Measurements from ENCODE around the gene IRF6. TPM values are rescaled to one million over a fixed set of nuclear protein-coding genes. Genes with fewer than 3 reads are reported as not detected.

IRF6 gene
- total and polyA plus RNA-seq, 8 donors, result 7.7 to 36.8 (median 19.7) TPM

DNA sequence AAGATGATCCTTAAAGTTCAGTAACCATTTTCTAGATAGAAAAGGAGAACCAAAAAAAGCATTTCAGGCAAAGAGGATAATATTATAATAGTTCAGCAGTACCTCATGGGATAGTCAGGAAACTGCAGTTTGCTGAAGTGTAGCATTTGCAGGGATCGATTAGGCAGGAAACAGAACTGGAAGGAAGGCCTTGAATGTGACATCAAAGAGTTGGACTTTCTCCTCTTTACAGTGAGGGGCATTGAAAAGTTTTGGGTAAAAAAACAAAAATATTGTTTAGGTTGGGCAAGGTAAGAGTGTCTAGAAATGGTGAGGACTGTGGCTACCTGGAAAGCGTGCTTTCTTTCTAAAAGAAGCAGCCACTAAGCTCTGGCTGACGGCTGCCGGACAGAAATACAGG is 8.0 kb upstream of the IRF6 start:
- 81 to 83% methylated on average over 4 of the region's 4 CpGs for WGBS, 2 donors
- Histone ChIP-seq H3K4me3 (no peak overlapping the region), H3K27ac (no peak overlapping the region), H3K9me3 (no peaks in the 10 kb centered on the region), H3K27me3 (no peaks in the 10 kb centered on the region), H3K36me3 (no peaks in the 10 kb centered on the region), H3K4me1 (no peaks in the 10 kb centered on the region)
- no peak for ATAC-seq
- intact Hi-C loops (cut with DNase I), result no loop called here
- TF ChIP-seq, protein P1, sequence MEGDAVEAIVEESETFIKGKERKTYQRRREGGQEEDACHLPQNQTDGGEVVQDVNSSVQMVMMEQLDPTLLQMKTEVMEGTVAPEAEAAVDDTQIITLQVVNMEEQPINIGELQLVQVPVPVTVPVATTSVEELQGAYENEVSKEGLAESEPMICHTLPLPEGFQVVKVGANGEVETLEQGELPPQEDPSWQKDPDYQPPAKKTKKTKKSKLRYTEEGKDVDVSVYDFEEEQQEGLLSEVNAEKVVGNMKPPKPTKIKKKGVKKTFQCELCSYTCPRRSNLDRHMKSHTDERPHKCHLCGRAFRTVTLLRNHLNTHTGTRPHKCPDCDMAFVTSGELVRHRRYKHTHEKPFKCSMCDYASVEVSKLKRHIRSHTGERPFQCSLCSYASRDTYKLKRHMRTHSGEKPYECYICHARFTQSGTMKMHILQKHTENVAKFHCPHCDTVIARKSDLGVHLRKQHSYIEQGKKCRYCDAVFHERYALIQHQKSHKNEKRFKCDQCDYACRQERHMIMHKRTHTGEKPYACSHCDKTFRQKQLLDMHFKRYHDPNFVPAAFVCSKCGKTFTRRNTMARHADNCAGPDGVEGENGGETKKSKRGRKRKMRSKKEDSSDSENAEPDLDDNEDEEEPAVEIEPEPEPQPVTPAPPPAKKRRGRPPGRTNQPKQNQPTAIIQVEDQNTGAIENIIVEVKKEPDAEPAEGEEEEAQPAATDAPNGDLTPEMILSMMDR (IDR thresholded peaks at IDR 0.05), result no peak
- DNase-seq, result no peak
- FAIRE-seq, result no peak

DNA sequence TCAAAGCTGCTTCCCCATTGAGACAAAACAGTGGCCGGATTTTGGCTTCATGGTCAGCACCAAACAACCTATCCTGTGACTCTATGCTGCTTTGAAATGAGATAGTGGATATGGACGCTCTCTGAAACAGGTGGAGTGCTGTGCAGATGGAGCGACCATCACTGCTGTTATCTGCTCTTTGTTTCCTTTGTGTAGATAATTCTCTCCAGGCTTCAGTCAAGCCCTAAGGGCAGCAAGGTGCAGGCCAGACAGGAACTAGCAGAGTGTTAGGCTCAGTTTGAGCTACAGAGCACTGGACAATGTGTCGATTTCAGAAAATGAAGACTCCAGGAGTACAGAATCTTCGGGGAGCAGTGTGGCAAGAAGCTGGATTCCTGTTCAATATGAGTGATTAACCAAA is 4.8 kb upstream of the IRF6 start:
- no peak for FAIRE-seq
- 65 to 81% methylated on average over 5 of the region's 5 CpGs for WGBS, 2 donors
- intact Hi-C loops (cut with DNase I), result no loop called here

DNA sequence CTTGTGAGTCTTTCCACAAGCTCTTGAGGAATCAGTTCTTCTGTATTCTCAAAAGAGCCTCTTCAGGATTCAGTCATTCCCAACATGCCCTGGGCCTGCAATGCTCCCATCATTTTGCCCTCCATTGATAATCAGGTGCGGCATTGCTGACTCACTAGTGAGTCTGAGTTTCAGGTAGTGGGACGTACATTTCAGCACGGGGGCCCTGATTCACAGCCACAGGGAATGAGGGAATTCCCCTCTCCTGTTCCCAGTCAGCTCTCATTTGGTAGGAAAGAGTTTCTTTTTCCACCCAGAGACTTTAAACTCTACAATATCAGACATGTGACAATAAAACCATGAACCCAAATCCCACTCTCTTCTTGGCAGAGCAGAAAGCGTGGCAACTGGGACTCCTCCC is 3.7 kb upstream of the IRF6 start:
- FAIRE-seq (no peak), ATAC-seq (no peak), DNase-seq (no peak)
- 77 to 83% methylated on average over 4 of the region's 4 CpGs for WGBS, 2 donors
- no peaks in the 10 kb centered on the region for H3K9me3 ChIP-seq
- intact Hi-C loops (cut with DNase I), result no loop called here
- no peaks in the 10 kb centered on the region for H3K27me3 ChIP-seq
- TF ChIP-seq, protein P1 (IDR thresholded peaks at IDR 0.05), result no peak
- H3K36me3 ChIP-seq, result no peaks in the 10 kb centered on the region
- H3K4me1 ChIP-seq, result peaks cover 0 to 7% (median 3%) of the 10 kb centered on the region in 3 donors
- H3K27ac ChIP-seq, result no peak overlapping the region
- no peak overlapping the region for H3K4me3 ChIP-seq

More for the DNA sequence above, 4.8 kb upstream of the IRF6 start:
- no peak overlapping the region for H3K27ac ChIP-seq
- H3K4me1 ChIP-seq, result peaks cover 0 to 6% (median 0%) of the 10 kb centered on the region in 3 donors
- H3K9me3 ChIP-seq, result no peaks in the 10 kb centered on the region
- no peak overlapping the region for H3K4me3 ChIP-seq
- H3K36me3 ChIP-seq, result no peaks in the 10 kb centered on the region
- TF ChIP-seq, protein P1 (IDR thresholded peaks at IDR 0.05), result no peak
- DNase-seq (no peak), ATAC-seq (no peak)
- H3K27me3 ChIP-seq, result no peaks in the 10 kb centered on the region

DNA sequence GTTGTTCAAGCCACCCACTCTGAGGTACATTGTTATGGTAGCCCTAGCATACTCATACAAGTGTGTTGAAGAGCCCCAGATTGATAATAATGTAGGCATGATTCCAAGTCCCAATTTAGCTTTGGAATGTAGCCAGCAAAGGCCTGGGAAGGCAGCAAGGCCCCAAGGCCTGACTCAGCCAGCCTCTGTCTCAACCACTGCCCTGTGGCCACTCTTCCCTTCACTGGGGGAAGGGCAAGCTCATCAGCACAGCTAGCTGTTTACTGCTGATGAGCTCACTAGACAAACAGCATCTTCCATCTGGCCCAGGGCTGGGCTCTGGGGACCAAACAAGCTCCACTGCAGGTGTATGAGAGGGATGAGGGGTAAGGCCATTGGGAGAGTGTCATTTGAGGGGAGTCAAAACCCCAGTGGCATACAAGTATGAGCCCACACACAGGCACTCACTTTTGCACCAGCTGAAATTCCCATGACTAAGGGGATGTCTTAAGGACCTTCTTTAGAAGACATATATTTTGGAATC is 2.2 kb upstream of the IRF6 start:
- H3K27me3 ChIP-seq, result no peaks in the 10 kb centered on the region
- no peak overlapping the region for H3K4me3 ChIP-seq
- FAIRE-seq, result no peak
- DNase-seq, result no peak
- ATAC-seq, result no peak
- intact Hi-C loops (cut with DNase I), result no loop called here
- TF ChIP-seq, protein P1 (IDR thresholded peaks at IDR 0.05), result no peak
- no peaks in the 10 kb centered on the region for H3K36me3 ChIP-seq
- no peak overlapping the region for H3K27ac ChIP-seq
- peaks cover 6 to 17% (median 14%) of the 10 kb centered on the region in 3 donors for H3K4me1 ChIP-seq
- H3K9me3 ChIP-seq, result no peaks in the 10 kb centered on the region

DNA sequence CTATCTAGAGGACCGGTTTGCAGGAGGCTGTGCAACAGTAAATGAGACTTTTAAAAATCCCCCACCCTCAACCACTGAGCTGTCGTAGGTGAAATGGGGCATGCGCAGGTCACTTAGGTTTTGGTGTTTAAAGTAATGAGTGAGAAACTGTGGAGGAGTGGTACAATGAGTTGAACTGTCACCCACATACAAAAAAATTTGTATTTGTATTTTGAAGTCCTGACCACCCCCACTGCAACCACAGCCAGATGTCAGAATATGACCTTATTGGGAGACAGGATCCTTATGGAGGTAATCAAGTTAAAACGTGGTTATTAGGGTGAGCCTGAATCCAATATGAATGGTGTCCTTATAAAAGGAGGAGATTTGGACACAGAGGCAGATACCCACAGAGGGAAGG is 1.6 kb upstream of the IRF6 start:
- no peaks in the 10 kb centered on the region for H3K9me3 ChIP-seq
- H3K36me3 ChIP-seq, result no peaks in the 10 kb centered on the region
- intact Hi-C loops (cut with DNase I), result no loop called here
- WGBS, 2 donors, result 83 to 87% methylated on average over 4 of the region's 4 CpGs
- no peak overlapping the region for H3K4me3 ChIP-seq
- peaks cover 11 to 23% (median 19%) of the 10 kb centered on the region in 3 donors for H3K4me1 ChIP-seq
- FAIRE-seq, result no peak
- no peak overlapping the region for H3K27ac ChIP-seq
- no peak for ATAC-seq
- TF ChIP-seq, protein P1 (IDR thresholded peaks at IDR 0.05), result no peak
- H3K27me3 ChIP-seq, result no peaks in the 10 kb centered on the region
- no peak for DNase-seq
